HepG2 (cell line): ENCODE data around the gene ANKRD65. TPM values are rescaled to one million over a fixed set of nuclear protein-coding genes. Genes with fewer than 3 reads are reported as not detected.
A peak's percentile ranks its signal among the peaks of the same experiment; 100 is the strongest.

Experiments used
- ATAD3A ChIP-seq: sonication (generic); formaldehyde crosslinking; IDR thresholded peaks from 2 replicates; pipeline ENCODE4 v1.4.0; 2020; ENCODE audit warnings: missing genetic modification reagents
- CBX2 ChIP-seq, 2 experiments: fragments of 200-600 bp in 1 of 2; sonication (generic); formaldehyde crosslinking in 1 of 2; IDR thresholded peaks; 2 replicates each; pipeline versions ENCODE4 v1.7.0 to v1.8.1; 2018 to 2022; ENCODE audit warnings: low read depth in 2 of 2, low read length in 1 of 2, mild to moderate bottlenecking in 1 of 2, missing genetic modification reagents in 1 of 2
- ELF1 ChIP-seq: sonication (generic); formaldehyde crosslinking; IDR thresholded peaks from 2 replicates; pipeline ENCODE4 v1.4.0; 2020; ENCODE audit warnings: missing genetic modification reagents
- KLF6 ChIP-seq: IDR thresholded peaks from 2 replicates; pipeline ENCODE4 v1.8.0; 2016; ENCODE audit warnings: missing biosample characterization, missing genetic modification reagents
- MAX ChIP-seq: IDR thresholded peaks from 2 replicates; pipeline ENCODE4 v1.6.1; 2012; ENCODE audit warnings: inconsistent platforms
- MIER3 ChIP-seq: IDR thresholded peaks from 2 replicates; pipeline ENCODE4 v1.6.1; 2016; ENCODE audit warnings: missing compliant biosample characterization, borderline replicate concordance
- NFYC ChIP-seq: IDR thresholded peaks from 2 replicates; pipeline ENCODE4 v1.6.1; 2016; ENCODE audit warnings: missing genetic modification reagents, missing compliant biosample characterization
- SAFB2 ChIP-seq: sonication (generic); formaldehyde crosslinking; IDR thresholded peaks from 2 replicates; pipeline ENCODE4 v1.5.1; 2020; ENCODE audit warnings: missing genetic modification reagents, low read depth, mild to moderate bottlenecking, borderline replicate concordance
- SNRNP70 ChIP-seq: fragments of 200-400 bp; formaldehyde crosslinking; IDR thresholded peaks from 2 replicates; pipeline ENCODE4 v1.6.1; 2017; ENCODE audit warnings: mild to moderate bottlenecking, low read depth, low read length, moderate library complexity
- SRF ChIP-seq: IDR thresholded peaks from 2 replicates; pipeline ENCODE4 v1.6.1; 2011; ENCODE audit warnings: mild to moderate bottlenecking, low read depth, low read length, moderate library complexity
- TAF15 ChIP-seq: fragments of 200-400 bp; formaldehyde crosslinking; IDR thresholded peaks from one replicate; pipeline ENCODE4 v1.6.1; 2018; ENCODE audit warnings: mild to moderate bottlenecking, low read depth, low read length; ENCODE audit not compliant: poor library complexity, severe bottlenecking
- ZBTB40 ChIP-seq, 2 experiments: fragments of 450-650 bp in 1 of 2; sonication (generic) in 1 of 2; formaldehyde crosslinking in 1 of 2; IDR thresholded peaks; 2 replicates each; pipeline versions ENCODE4 v1.6.1 to v1.8.0; 2016 to 2022; ENCODE audit warnings: antibody characterized with exemption in 1 of 2, mild to moderate bottlenecking in 1 of 2, missing genetic modification reagents in 1 of 2
- ZNF143 ChIP-seq: sonication (generic); formaldehyde crosslinking; IDR thresholded peaks from 2 replicates; pipeline ENCODE4 v1.4.0; 2020; ENCODE audit warnings: missing genetic modification reagents
- ZNF546 ChIP-seq: sonication (generic); formaldehyde crosslinking; conservative IDR thresholded peaks from 2 replicates; pipeline ENCODE4 v1.8.1; 2023; ENCODE audit warnings: mild to moderate bottlenecking, missing genetic modification reagents
- ZNF782 ChIP-seq: sonication (generic); formaldehyde crosslinking; IDR thresholded peaks from 2 replicates; pipeline ENCODE4 v1.4.0; 2020; ENCODE audit warnings: missing genetic modification reagents, mild to moderate bottlenecking, borderline replicate concordance
- polyA plus RNA-seq, 8 experiments: library from polyadenylated mRNA; depleted of rRNA in 3 of 8; stranded (reverse) in 7 of 8; unstranded in 1 of 8; fragments of >200 nt; fragmentation: Illumina TruSeq in 4 of 8; extraction: Trizol in 4 of 8; gene quantifications; 2 replicates each; pipeline versions ENCODE4 v1.2.1 to v1.2.3, GENCODE V29; 2011 to 2016; ENCODE audit warnings: low read depth in 4 of 8, missing spikeins in 1 of 8, mixed read lengths in 1 of 8; ENCODE audit not compliant: insufficient read depth in 1 of 8
- total RNA-seq, 5 experiments: library from RNA; depleted of rRNA; stranded (reverse); fragments of >200 nt; fragmentation: Illumina TruSeq; extraction: Trizol; gene quantifications; 2 replicates each; pipeline ENCODE4 v1.2.3, GENCODE V29; 2016; ENCODE audit warnings: low read depth in 1 of 5
- TF ChIP-seq, protein P1 (sequence below), 2 experiments: fragments of 450-650 bp in 1 of 2; sonication (generic) in 1 of 2; formaldehyde crosslinking; IDR thresholded peaks; 2 replicates each; pipeline versions ENCODE4 v1.5.0 to v1.8.0; 2020 to 2022; ENCODE audit warnings: mild to moderate bottlenecking in 1 of 2, missing genetic modification reagents in 1 of 2
- TF ChIP-seq, protein P2 (sequence below), 2 experiments: sonication (generic) in 1 of 2; formaldehyde crosslinking in 1 of 2; IDR thresholded peaks; 2 replicates each; pipeline versions ENCODE4 v1.5.1 to v1.6.1; 2011 to 2020; ENCODE audit warnings: borderline replicate concordance in 1 of 2, low read depth in 1 of 2, low read length in 1 of 2, mild to moderate bottlenecking in 1 of 2, missing genetic modification reagents in 1 of 2, moderate library complexity in 1 of 2

The ANKRD65 gene
- total and polyA plus RNA-seq, 2 of the 13 experiments (the other 11 are each of a cell fraction or from before 2014, with no cell fraction given), result 12.1 to 30.1 TPM

GRCh38 chr1:1437904-1438376, 16.9 kb upstream of the ANKRD65 start (continued):
- TF ChIP-seq ZBTB40 (IDR thresholded peaks at IDR 0.05), result no peak
- TF ChIP-seq ZBTB40 (CRISPR knock-in tag; IDR thresholded peaks at IDR 0.05), result no peak
- no peak for TF ChIP-seq SAFB2 (CRISPR knock-in tag)
- no peak for TF ChIP-seq MAX
- no peak for TF ChIP-seq SNRNP70
- TF ChIP-seq ZNF143 (CRISPR knock-in tag), result no peak; the same call in 1 of the 2 replicates
- TF ChIP-seq CBX2 (IDR thresholded peaks at IDR 0.05; ENCODE audit: low read depth, low read length), result no peak
- TF ChIP-seq CBX2 (CRISPR knock-in tag; IDR thresholded peaks at IDR 0.05; ENCODE audit: low read depth), result no peak
- TF ChIP-seq, protein P1, sequence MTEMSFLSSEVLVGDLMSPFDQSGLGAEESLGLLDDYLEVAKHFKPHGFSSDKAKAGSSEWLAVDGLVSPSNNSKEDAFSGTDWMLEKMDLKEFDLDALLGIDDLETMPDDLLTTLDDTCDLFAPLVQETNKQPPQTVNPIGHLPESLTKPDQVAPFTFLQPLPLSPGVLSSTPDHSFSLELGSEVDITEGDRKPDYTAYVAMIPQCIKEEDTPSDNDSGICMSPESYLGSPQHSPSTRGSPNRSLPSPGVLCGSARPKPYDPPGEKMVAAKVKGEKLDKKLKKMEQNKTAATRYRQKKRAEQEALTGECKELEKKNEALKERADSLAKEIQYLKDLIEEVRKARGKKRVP (CRISPR knock-in tag; IDR thresholded peaks at IDR 0.05), result no peak
- TF ChIP-seq, protein P2, sequence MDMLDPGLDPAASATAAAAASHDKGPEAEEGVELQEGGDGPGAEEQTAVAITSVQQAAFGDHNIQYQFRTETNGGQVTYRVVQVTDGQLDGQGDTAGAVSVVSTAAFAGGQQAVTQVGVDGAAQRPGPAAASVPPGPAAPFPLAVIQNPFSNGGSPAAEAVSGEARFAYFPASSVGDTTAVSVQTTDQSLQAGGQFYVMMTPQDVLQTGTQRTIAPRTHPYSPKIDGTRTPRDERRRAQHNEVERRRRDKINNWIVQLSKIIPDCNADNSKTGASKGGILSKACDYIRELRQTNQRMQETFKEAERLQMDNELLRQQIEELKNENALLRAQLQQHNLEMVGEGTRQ (IDR thresholded peaks at IDR 0.05; ENCODE audit: low read depth, low read length), result no peak
- TF ChIP-seq, protein P2 (CRISPR knock-in tag; IDR thresholded peaks at IDR 0.05; ENCODE audit: borderline replicate concordance), result no peak
- TF ChIP-seq KLF6 (CRISPR knock-in tag), result 0 out of 2 replicates have a peak, but pooled peaks have one; percentile 28
- no peak for TF ChIP-seq ZNF546
- no peak for TF ChIP-seq TAF15
- no peak for TF ChIP-seq ZNF782
- peak; percentile 76 for TF ChIP-seq ELF1 (CRISPR knock-in tag)
- no peak; the same call in 1 of the 2 replicates for TF ChIP-seq MIER3
- TF ChIP-seq NFYC (CRISPR knock-in tag), result no peak
- TF ChIP-seq SRF, result no peak
- no peak for TF ChIP-seq ATAD3A (CRISPR knock-in tag)
